NCI-H69 (cell line): ENCODE data around the gene NCOA7.
A peak's percentile ranks its signal among the peaks of the same experiment; 100 is the strongest.

Experiments used
- DNase-seq: peaks from one replicate; lab custom pipeline; 2025; lab: John Stamatoyannopoulos, UW

Gene NCOA7

GRCh38 chr6:125814481-125814880 is 23.7 kb downstream of the NCOA7 start:
- DNase-seq = peak; percentile 44

GRCh38 chr6:125815080-125815910 is 24.5 kb downstream of the NCOA7 start:
- peak; percentile 72 for DNase-seq

GRCh38 chr6:125816828-125817280 is 26.1 kb downstream of the NCOA7 start:
- peak; percentile 22 for DNase-seq

- peak; percentile 57 for DNase-seq
Measured at GRCh38 chr6:125818225-125818657, 27.5 kb downstream of the NCOA7 start.

DNA sequence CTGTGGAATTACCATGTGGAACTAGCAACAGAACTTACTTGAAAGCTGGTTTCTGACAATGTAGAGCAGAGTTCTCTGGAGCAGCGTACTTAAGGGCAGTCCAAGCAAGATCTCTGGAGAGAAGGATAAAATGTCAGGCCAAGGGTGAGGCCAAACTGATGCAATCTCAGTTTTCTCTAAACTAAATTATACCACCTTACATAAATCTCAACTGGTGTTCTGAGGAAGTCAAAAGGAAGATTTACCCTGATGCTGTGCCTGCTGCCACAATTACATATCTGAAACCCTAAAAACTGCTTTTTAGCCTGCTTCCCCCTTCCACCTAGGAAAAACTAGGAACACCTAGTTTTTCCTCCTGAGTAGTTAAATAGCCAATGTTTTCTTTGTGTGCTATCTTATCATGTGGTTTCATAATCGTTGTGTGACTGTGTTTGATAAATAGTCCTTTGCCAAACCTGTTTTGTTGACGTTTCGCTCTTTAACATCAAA is 28.1 kb downstream of the NCOA7 start:
- DNase-seq = peak; percentile 57

DNA sequence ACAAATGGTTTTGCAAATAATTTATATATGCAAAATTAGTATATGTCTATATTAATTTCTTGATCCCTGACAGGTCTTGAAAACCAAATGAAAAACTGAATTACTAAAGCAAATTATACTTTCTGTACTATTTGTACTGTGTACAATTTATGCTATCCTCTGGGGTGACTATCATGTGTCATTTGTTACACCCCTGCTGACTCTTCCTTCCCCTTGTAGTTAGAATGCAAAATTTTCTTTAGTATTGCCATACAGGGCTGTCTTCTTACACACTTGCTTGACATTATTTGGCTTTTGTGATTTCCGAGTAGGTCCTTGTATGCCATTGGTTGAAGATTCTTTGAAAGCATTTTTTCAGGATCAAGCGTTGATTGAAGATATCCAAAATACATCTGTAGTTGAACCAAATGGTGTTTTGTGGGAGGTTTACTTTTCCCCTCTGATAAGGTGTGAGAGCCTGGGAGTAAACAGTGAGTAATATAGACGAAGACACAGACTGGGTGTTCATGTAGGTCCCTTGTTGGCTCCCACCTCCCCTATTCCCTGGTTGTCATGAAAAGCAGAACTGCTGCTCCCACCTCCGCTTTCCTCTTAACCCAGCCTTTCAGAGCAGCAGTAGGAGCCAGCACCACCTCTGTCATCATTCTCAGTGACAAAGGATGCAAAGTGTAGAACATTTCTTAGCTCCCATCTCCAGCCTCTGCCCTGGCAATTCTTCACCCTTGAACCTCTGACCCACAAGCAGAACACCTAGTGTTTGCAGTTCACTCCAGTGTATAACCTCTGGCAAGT is 29.0 kb downstream of the NCOA7 start:
- DNase-seq = peak; percentile 30

- peak; percentile 95 for DNase-seq
Measured at GRCh38 chr6:125821825-125822281, 31.1 kb downstream of the NCOA7 start.

- DNase-seq = no peak
Measured at GRCh38 chr6:125823180-125823579, 32.4 kb downstream of the NCOA7 start.

DNA sequence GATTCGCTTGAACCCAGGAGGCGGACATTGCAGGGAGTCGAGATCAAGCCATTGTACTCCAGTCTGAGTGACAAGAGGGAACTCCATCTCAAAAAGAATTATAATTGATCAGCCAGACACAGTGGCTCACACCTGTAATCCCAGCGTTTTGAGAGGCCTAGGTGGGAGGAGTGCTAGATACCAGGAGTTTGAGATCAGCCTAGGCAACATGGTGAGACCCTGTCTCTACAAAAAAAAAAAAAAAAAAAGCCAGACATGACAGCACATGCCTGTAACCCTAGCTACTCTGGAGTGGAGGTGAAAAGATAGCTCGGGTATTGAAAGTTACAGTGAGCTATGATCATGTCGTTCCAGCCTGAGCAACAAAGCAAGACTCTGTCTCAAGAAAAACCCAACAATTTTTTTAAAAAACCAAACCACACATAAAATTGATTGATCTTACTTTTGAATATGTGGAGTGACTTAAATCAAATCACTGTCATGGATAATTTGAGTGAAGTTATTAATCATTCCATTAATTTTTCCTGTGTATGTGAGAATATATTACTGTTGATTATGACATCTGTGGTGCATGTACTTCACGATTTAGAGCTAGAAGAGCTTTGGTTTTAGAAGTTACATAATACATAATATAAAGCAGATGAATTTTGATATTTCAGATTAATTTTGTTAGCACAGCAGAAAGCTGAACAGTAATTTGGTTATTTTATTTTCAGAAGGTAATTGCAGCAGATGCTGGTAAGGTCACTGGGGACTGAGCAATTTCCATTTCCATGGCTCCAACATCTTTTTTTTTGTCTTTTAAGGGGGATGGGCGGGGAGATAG is 34.4 kb downstream of the NCOA7 start:
- DNase-seq = peak; percentile 93

DNA sequence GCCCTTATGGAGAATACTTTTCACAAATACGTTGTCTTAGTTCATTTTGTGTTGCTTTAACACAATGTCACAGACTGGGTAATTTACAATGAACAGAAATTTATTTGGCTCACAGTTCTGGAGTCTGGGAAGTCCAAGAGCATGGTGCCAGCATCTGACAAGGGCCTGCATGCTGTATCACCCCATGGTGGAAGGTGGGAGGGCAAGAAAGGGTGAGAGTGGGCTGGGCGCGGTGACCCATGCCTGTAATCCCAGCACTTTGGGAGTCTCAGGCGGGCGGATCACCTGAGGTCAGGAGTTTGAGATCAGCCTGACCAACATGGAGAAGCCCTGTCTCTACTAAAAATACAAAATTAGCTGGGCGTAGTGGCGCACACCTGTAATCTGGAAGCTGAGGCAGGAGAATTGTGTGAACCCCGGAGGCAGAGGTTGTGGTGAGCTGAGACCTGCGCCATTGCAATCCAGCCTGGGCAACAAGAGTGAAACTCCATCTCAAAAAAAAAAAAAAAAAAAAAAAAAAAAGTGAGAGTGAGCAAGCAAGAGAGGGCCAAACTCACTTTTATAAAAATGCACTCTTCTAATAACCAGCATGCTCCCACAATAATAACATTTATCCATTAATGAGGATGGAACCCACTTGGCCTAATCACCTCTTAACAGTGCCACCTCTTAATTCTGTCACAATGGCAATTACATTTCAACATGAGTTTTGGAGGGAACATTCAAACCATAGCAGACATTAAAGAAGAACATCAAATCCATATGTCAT is 36.1 kb downstream of the NCOA7 start:
- DNase-seq = no peak

DNA sequence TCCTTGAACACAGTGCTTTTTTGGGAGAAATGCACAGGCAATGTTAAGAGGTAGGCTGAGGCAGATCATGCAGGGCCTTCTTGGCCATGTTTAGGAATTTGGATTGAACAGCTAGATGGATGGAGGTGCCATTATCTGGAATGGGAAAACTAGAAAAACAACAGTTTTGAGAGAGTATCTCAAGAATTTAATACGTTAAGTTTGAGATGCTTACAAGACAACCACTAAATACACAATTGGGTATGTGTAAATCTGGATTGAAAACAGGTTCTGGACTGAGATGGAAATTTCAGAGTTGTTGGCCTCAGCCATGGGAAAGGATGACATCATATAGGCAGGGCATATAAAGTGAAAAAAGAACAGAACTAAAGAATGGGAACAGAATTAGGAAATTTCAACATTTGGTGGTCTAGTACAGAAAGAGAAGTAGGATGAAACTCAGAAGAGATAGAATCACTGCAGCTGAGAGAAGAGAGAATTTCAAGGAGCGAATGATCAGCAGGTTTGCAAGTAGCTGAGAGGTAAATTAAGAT is 37.1 kb downstream of the NCOA7 start:
- DNase-seq = no peak

DNA sequence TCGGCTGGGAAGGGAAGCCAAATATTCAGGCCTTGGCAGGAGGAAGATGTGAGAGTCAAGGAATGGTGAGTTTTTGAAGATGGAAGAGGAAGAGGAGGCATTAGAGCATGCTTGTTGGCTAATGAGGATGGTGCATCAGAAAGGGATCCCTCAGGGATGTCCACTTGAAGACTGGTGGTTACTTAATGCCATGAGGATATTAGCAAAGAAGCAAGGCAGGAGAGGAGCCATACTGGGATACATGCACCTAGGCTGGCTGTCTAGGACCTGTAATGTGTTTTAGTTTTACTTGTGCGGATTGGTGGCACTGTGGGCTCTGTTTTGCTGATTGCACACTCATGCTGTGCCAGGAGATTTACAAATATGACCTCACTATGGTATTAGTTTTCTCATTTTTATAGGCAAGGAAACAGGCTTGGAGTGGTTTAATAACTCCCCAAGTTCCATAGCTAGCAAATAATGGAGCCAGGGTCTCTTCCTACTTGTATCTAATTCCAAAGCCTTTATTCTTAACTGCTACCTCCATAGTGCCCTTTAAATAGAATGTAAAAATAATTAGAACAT is 37.8 kb downstream of the NCOA7 start:
- DNase-seq = peak; percentile 47

GRCh38 chr6:125829433-125829832 is 38.7 kb downstream of the NCOA7 start:
- DNase-seq = no peak

DNA sequence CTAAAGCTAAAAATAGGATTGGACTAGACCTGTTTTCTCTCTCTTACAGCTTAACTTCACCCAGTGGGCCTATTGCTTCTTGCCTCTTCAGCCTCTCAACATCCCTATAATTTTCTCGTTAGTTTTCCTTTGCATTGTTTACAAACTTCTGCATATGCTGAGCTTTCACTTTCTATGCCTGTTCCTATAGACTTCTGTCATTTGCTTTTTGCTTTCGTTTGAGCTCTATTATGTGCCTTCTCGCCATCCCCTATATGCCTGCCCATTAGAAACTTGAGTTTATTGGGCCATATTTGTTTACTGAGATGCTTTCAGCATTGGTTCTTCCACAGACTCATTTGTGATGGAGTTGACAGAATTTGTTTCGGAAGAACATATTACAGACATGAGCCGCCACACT is 40.9 kb downstream of the NCOA7 start:
- DNase-seq = peak; percentile 20

DNA sequence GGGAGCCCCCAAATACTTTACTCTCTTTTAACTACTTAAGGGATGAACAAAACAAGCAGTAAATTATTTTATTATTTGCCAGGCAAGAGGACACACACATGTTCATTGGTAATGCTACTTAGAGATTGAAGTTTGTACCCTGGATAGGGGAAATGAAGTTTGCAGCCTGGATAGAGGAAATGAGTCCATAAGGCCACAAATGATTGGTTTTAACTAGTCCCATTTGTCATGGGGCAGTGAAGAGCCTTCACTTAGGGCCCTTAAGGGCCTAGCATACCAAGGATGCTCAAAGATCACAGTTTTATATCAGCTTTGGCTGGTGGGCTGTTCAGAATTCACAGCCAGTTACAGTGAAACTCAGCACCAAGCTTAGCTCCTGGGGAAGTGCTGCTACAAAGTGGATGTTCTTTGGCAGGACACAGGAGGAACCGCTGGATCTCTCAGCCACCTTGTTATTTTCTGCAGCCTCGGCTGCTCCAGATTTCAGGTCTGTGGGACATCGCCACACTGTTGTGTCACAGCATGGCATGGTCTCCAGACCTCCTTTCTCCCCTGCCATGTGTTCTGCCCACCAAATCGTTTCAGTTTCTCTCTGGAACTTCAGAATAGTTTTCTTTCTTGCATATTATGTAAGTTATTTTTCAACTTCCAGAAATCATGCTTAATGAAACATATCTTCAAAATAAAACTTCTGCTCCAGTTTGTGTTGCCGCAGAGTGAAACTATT is 41.8 kb downstream of the NCOA7 start:
- DNase-seq = no peak

GRCh38 chr6:125834348-125834747 is 43.6 kb downstream of the NCOA7 start:
- peak; percentile 19 for DNase-seq

GRCh38 chr6:125835221-125835744 is 44.5 kb downstream of the NCOA7 start:
- DNase-seq = no peak

- no peak for DNase-seq
Measured at GRCh38 chr6:125836466-125836865, 45.7 kb downstream of the NCOA7 start.

GRCh38 chr6:125839471-125839870 is 48.7 kb downstream of the NCOA7 start:
- DNase-seq = peak; percentile 96
